Liver (tissue), 3 donors: ENCODE data around the gene RAPGEF1.

Source experiments
- CTCF ChIP-seq: fragments of 150-350 bp; IDR thresholded peaks from 2 replicates; pipeline ENCODE4 v1.5.1; 2017; ENCODE audit warnings: improper control_type of control experiment, low read depth, low read length; ENCODE audit not compliant: missing input control
- GABPA ChIP-seq, 2 donors: IDR thresholded peaks in 1 of 2; conservative IDR thresholded peaks in 1 of 2; 2 replicates each; pipeline ENCODE4 v1.6.1; 2016; ENCODE audit warnings: antibody characterized with exemption in 2 of 2, mild to moderate bottlenecking in 1 of 2, moderate library complexity in 1 of 2
- REST ChIP-seq: IDR thresholded peaks from 2 replicates; pipeline ENCODE4 v1.6.1; 2016; ENCODE audit warnings: antibody characterized with exemption, mild to moderate bottlenecking
- RXRA ChIP-seq, 2 donors: IDR thresholded peaks; 2 replicates each; pipeline ENCODE4 v1.6.1; 2017 to 2018; ENCODE audit warnings: antibody characterized with exemption in 2 of 2, mild to moderate bottlenecking in 1 of 2
- SP1 ChIP-seq: IDR thresholded peaks from 2 replicates; pipeline ENCODE4 v1.6.1; 2018; ENCODE audit warnings: antibody characterized with exemption, mild to moderate bottlenecking
- TAF1 ChIP-seq: conservative IDR thresholded peaks from 2 replicates; pipeline ENCODE4 v1.6.1; 2016; ENCODE audit warnings: antibody characterized with exemption, mild to moderate bottlenecking
- YY1 ChIP-seq: IDR thresholded peaks from 2 replicates; pipeline ENCODE4 v1.6.1; 2016; ENCODE audit warnings: antibody characterized with exemption, mild to moderate bottlenecking
- TF ChIP-seq, protein P1 (sequence below): IDR thresholded peaks from 2 replicates; pipeline ENCODE4 v1.6.1; 2016; ENCODE audit warnings: antibody characterized with exemption
- TF ChIP-seq, protein P2 (sequence below): IDR thresholded peaks from 2 replicates; pipeline ENCODE4 v1.6.1; 2016; ENCODE audit warnings: antibody characterized with exemption
- donor health status: healthy.
- donor health status: healthy.

DNA sequence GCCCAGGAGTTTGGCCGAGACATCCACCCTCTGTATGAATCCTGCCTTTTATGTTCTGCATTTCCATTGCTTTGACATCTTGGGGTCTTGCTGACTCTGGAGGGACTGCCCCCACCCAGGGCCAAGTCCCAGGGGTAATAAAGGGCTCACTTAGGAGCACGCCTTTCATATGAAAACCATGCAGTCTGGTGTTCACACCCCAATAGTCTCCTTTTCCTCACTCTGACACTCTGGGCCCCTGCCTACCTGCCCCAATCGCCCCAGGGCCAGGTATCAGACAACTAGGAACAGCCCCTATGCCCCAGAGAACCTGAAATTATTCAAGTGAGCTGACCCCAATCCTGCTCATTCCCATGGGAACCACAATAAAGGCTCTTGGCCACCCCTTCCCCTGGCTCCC is 33.1 kb upstream of the RAPGEF1 start:
- TF ChIP-seq CTCF (no peak), TAF1 (no peak), REST (no peak), YY1 (no peak), SP1 (no peak), RXRA (IDR thresholded peaks at IDR 0.05) (no peak), GABPA (IDR thresholded peaks at IDR 0.05 in 1 of 2, conservative IDR thresholded peaks at IDR 0.05 in 1 of 2) (no peak)
- TF ChIP-seq, protein P1, sequence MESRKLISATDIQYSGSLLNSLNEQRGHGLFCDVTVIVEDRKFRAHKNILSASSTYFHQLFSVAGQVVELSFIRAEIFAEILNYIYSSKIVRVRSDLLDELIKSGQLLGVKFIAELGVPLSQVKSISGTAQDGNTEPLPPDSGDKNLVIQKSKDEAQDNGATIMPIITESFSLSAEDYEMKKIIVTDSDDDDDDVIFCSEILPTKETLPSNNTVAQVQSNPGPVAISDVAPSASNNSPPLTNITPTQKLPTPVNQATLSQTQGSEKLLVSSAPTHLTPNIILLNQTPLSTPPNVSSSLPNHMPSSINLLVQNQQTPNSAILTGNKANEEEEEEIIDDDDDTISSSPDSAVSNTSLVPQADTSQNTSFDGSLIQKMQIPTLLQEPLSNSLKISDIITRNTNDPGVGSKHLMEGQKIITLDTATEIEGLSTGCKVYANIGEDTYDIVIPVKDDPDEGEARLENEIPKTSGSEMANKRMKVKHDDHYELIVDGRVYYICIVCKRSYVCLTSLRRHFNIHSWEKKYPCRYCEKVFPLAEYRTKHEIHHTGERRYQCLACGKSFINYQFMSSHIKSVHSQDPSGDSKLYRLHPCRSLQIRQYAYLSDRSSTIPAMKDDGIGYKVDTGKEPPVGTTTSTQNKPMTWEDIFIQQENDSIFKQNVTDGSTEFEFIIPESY: no peak
- TF ChIP-seq, protein P2, sequence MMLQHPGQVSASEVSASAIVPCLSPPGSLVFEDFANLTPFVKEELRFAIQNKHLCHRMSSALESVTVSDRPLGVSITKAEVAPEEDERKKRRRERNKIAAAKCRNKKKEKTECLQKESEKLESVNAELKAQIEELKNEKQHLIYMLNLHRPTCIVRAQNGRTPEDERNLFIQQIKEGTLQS: no peak
